WTC11 (cell line): ENCODE data around the gene STUM.

Experiments used
- CREB1 ChIP-seq: sonication (generic); formaldehyde crosslinking; IDR thresholded peaks from 2 replicates; pipeline ENCODE4 v1.8.0; 2023; ENCODE audit warnings: mild to moderate bottlenecking, missing genetic modification reagents
- CREM ChIP-seq: sonication (generic); formaldehyde crosslinking; IDR thresholded peaks from 2 replicates; pipeline ENCODE4 v1.8.1; 2022; ENCODE audit warnings: mild to moderate bottlenecking, missing genetic modification reagents, moderate library complexity
- FOXK1 ChIP-seq: sonication (generic); formaldehyde crosslinking; IDR thresholded peaks from 2 replicates; pipeline ENCODE4 v1.8.0; 2022; ENCODE audit warnings: mild to moderate bottlenecking, moderate library complexity, missing genetic modification reagents
- MAX ChIP-seq: sonication (generic); formaldehyde crosslinking; IDR thresholded peaks from 2 replicates; pipeline ENCODE4 v1.8.0; 2022; ENCODE audit warnings: mild to moderate bottlenecking, missing genetic modification reagents
- MXD4 ChIP-seq: fragments of 250-450 bp; sonication (Bioruptor Pico); IDR thresholded peaks from 2 replicates; pipeline ENCODE4 v1.8.0; 2021; ENCODE audit warnings: mild to moderate bottlenecking, moderate library complexity, borderline replicate concordance
- SMAD4 ChIP-seq: sonication (generic); formaldehyde crosslinking; IDR thresholded peaks from 2 replicates; pipeline ENCODE4 v1.8.0; 2022; ENCODE audit warnings: mild to moderate bottlenecking, missing genetic modification reagents
- USF2 ChIP-seq: sonication (generic); formaldehyde crosslinking; IDR thresholded peaks from 2 replicates; pipeline ENCODE4 v1.8.1; 2023; ENCODE audit warnings: mild to moderate bottlenecking, missing genetic modification reagents, moderate library complexity
- ZNF138 ChIP-seq: sonication (generic); formaldehyde crosslinking; conservative IDR thresholded peaks from 2 replicates; pipeline ENCODE4 v1.8.1; 2022; ENCODE audit warnings: mild to moderate bottlenecking, moderate library complexity, missing genetic modification reagents
- ZNF532 ChIP-seq: fragments of 250-450 bp; sonication (Bioruptor Pico); IDR thresholded peaks from 2 replicates; pipeline ENCODE4 v1.9.0; 2021; ENCODE audit warnings: mild to moderate bottlenecking, borderline replicate concordance
- TF ChIP-seq, protein P1 (sequence below): fragments of 200-600 bp; IDR thresholded peaks from 2 replicates; pipeline ENCODE4 v1.8.0; 2022; ENCODE audit warnings: antibody characterized with exemption
- TF ChIP-seq, protein P2 (sequence below): sonication (generic); formaldehyde crosslinking; IDR thresholded peaks from 2 replicates; pipeline ENCODE4 v1.8.1; 2022; ENCODE audit warnings: mild to moderate bottlenecking, moderate library complexity, missing genetic modification reagents
- TF ChIP-seq, protein P3 (sequence below): sonication (generic); formaldehyde crosslinking; IDR thresholded peaks from 2 replicates; pipeline ENCODE4 v1.8.1; 2022; ENCODE audit warnings: low read depth, missing genetic modification reagents, borderline replicate concordance
- TF ChIP-seq, protein P4 (sequence below): sonication (generic); formaldehyde crosslinking; conservative IDR thresholded peaks from 2 replicates; pipeline ENCODE4 v1.8.1; 2022; ENCODE audit warnings: mild to moderate bottlenecking, missing genetic modification reagents

- TF ChIP-seq CREB1 (CRISPR knock-in tag): no peak
- TF ChIP-seq, protein P1, sequence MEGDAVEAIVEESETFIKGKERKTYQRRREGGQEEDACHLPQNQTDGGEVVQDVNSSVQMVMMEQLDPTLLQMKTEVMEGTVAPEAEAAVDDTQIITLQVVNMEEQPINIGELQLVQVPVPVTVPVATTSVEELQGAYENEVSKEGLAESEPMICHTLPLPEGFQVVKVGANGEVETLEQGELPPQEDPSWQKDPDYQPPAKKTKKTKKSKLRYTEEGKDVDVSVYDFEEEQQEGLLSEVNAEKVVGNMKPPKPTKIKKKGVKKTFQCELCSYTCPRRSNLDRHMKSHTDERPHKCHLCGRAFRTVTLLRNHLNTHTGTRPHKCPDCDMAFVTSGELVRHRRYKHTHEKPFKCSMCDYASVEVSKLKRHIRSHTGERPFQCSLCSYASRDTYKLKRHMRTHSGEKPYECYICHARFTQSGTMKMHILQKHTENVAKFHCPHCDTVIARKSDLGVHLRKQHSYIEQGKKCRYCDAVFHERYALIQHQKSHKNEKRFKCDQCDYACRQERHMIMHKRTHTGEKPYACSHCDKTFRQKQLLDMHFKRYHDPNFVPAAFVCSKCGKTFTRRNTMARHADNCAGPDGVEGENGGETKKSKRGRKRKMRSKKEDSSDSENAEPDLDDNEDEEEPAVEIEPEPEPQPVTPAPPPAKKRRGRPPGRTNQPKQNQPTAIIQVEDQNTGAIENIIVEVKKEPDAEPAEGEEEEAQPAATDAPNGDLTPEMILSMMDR: no peak
- no peak for TF ChIP-seq USF2
- TF ChIP-seq MAX: no peak
- no peak for TF ChIP-seq ZNF138 (CRISPR knock-in tag)
- no peak for TF ChIP-seq FOXK1 (CRISPR knock-in tag)
- TF ChIP-seq ZNF532 (CRISPR knock-in tag): no peak
- TF ChIP-seq CREM: no peak
- no peak for TF ChIP-seq MXD4 (CRISPR knock-in tag)
- TF ChIP-seq, protein P2, sequence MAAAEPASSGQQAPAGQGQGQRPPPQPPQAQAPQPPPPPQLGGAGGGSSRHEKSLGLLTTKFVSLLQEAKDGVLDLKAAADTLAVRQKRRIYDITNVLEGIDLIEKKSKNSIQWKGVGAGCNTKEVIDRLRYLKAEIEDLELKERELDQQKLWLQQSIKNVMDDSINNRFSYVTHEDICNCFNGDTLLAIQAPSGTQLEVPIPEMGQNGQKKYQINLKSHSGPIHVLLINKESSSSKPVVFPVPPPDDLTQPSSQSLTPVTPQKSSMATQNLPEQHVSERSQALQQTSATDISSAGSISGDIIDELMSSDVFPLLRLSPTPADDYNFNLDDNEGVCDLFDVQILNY (CRISPR knock-in tag): no peak
- TF ChIP-seq, protein P3, sequence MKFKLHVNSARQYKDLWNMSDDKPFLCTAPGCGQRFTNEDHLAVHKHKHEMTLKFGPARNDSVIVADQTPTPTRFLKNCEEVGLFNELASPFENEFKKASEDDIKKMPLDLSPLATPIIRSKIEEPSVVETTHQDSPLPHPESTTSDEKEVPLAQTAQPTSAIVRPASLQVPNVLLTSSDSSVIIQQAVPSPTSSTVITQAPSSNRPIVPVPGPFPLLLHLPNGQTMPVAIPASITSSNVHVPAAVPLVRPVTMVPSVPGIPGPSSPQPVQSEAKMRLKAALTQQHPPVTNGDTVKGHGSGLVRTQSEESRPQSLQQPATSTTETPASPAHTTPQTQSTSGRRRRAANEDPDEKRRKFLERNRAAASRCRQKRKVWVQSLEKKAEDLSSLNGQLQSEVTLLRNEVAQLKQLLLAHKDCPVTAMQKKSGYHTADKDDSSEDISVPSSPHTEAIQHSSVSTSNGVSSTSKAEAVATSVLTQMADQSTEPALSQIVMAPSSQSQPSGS (CRISPR knock-in tag): no peak
- no peak for TF ChIP-seq SMAD4
- TF ChIP-seq, protein P4, sequence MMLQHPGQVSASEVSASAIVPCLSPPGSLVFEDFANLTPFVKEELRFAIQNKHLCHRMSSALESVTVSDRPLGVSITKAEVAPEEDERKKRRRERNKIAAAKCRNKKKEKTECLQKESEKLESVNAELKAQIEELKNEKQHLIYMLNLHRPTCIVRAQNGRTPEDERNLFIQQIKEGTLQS (CRISPR knock-in tag): no peak
Measured at GRCh38 chr1:226535666-226536065, 12.9 kb upstream of the STUM start.
